ENCODE results near the gene MBOAT2. TPM values are rescaled to one million over a fixed set of nuclear protein-coding genes. Genes with fewer than 3 reads are reported as not detected.

Gene MBOAT2
- total and polyA plus RNA-seq, 2 experiments from 2014 or later = 87.4 to 103 TPM

DNA sequence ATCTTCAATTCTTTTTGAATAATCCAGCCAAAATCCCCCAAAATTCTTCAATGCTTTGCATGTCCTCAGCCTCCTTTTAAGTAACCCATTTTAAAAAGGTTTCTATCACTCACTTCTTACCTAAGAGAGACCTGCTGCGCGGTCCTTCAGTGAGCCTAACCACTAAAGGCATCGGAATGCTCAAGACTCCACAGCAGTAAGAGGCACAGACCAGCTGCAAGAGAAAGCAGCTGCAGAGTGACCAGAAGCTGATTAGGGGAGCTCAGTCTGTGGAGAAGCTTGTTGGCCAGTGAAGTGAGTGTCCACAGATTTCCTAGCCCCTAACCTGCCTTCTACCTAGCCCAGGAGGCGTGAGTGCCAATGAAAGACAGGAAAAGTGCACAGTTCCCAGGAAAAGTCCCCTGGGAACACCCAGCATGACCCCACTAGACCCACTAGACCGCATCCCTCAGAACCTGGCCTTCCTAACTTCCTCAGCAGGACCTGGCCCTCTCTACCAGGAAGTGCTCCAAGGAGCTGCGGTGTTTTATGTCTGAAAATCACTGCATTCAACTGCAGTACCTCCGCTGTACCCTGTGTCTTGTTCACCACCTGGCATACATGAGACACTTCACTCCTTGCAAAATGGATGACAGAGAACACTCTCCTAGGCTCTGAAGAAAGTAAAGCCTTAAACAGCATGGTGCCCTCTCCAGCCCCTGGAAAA, 10.1 kb downstream of the MBOAT2 start:
- Histone ChIP-seq H3K36me3 (ENCODE audit: low read depth) (no peaks in the 10 kb centered on the region), H3K9me3 (ENCODE audit: low read depth) (no peaks in the 10 kb centered on the region), H3K4me3 (no peak overlapping the region), H3K9ac (no peak overlapping the region), H3K27me3 (replicated peaks; ENCODE audit: insufficient read depth) (no peaks in the 10 kb centered on the region), H3F3A (ENCODE audit: insufficient read depth) (no peaks in the 10 kb centered on the region), H3K27ac (no peak overlapping the region), H3K4me1 (ENCODE audit: insufficient read depth) (peaks cover 17% of the 10 kb centered on the region; the same call in 1 of the 2 replicates), H3K9me2 (ENCODE audit: insufficient read depth) (no peaks in the 10 kb centered on the region), H3K4me2 (ENCODE audit: unreplicated experiment) (no peak overlapping the region), H2AFZ (no peak overlapping the region), H4K20me1 (ENCODE audit: insufficient read depth) (no peaks in the 10 kb centered on the region), H3K79me2 (ENCODE audit: insufficient read depth) (peaks cover 100% of the 10 kb centered on the region)
- in situ Hi-C loops (cut with MboI) = no loop called here
- 97 to 98% methylated on average over 7 of the region's 7 CpGs for WGBS, 2 experiments (ENCODE audit: low coverage in 1 of 2, low lambda C conversion rate in 2 of 2, missing lambda C conversion rate in 2 of 2)
- no peak for TF ChIP-seq EZH2phosphoT487 (IDR thresholded peaks at IDR 0.05; ENCODE audit: insufficient read depth, low read depth)
- TF ChIP-seq EZH2 (IDR thresholded peaks at IDR 0.05; ENCODE audit: insufficient read depth, poor library complexity, severe bottlenecking) = no peak
- DNase-seq = no peak

DNA sequence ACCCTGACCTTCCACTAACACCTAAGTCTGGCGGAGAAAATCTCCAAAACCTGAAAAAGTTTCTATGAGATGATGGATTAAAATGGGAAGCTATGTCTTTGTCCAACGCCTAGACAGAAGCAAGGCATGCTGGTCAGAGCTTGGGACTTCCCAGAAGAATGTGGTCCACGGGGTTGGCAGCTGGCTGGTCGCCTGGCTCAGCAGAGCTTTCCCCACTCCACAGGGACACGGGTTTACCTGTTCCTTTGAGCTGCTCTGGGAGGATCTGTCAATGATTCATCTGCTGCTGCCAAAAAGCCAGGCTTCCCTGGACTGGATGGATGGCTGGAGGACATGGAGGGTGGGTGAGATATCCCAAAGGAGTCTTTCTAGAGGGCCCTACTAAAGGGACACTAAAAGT, 10.8 kb downstream of the MBOAT2 start:
- H2AFZ ChIP-seq = no peak overlapping the region
- H3K4me1 ChIP-seq (ENCODE audit: insufficient read depth) = peaks cover 24% of the 10 kb centered on the region
- no peak for DNase-seq
- H3K27me3 ChIP-seq (replicated peaks; ENCODE audit: insufficient read depth) = no peaks in the 10 kb centered on the region
- TF ChIP-seq EZH2phosphoT487 (IDR thresholded peaks at IDR 0.05; ENCODE audit: insufficient read depth, low read depth) (no peak), EZH2 (IDR thresholded peaks at IDR 0.05; ENCODE audit: insufficient read depth, poor library complexity, severe bottlenecking) (no peak)
- in situ Hi-C loops (cut with MboI) = no loop called here
- H3K9me2 ChIP-seq (ENCODE audit: insufficient read depth) = no peaks in the 10 kb centered on the region
- no peak overlapping the region for H3K9ac ChIP-seq
- H3K9me3 ChIP-seq (ENCODE audit: low read depth) = no peaks in the 10 kb centered on the region
- 97 to 100% methylated on average over 5 of the region's 5 CpGs for WGBS, 2 experiments (ENCODE audit: low coverage in 1 of 2, low lambda C conversion rate in 2 of 2, missing lambda C conversion rate in 2 of 2)
- H4K20me1 ChIP-seq (ENCODE audit: insufficient read depth) = no peaks in the 10 kb centered on the region
- H3K27ac ChIP-seq = no peak overlapping the region
- H3K4me3 ChIP-seq = no peak overlapping the region
- no peaks in the 10 kb centered on the region for H3K36me3 ChIP-seq (ENCODE audit: low read depth)
- H3K79me2 ChIP-seq (ENCODE audit: insufficient read depth) = peaks cover 100% of the 10 kb centered on the region
- H3F3A ChIP-seq (ENCODE audit: insufficient read depth) = peaks cover 4% of the 10 kb centered on the region; the same call in 1 of the 2 replicates
- H3K4me2 ChIP-seq (ENCODE audit: unreplicated experiment) = no peak overlapping the region

DNA sequence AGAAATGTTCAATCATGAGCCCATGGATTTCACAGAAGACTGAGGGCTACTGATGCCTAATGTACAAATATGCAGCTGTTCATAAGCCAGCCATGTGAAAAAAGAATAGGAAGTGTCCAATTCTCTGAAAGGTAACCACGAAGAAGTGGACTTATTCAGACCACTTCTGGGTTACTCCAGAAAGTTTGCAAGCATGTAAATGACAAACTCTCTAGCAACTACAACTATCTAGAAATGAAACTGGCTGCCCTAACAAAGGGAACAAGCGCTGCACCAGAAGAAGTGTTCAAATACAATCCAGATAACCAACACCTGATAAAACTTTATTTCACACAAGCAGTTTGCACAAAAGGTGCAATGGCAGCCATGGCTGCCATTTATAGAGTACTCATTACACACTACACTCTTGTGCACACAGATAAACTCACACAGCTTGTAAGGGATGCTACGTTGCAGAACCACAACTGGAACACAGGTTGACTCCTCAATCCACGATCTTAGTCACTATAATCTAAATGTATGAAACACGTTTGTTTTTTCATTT, 13.9 kb downstream of the MBOAT2 start:
- Histone ChIP-seq H3K79me2 (ENCODE audit: insufficient read depth) (peaks cover 97% of the 10 kb centered on the region), H3K9me3 (ENCODE audit: low read depth) (no peaks in the 10 kb centered on the region), H3K9me2 (ENCODE audit: insufficient read depth) (no peaks in the 10 kb centered on the region), H3K4me2 (ENCODE audit: unreplicated experiment) (no peak overlapping the region), H3K4me1 (ENCODE audit: insufficient read depth) (peaks cover 55% of the 10 kb centered on the region), H3K27me3 (replicated peaks; ENCODE audit: insufficient read depth) (no peaks in the 10 kb centered on the region), H3K27ac (no peak overlapping the region), H2AFZ (no peak overlapping the region), H3F3A (ENCODE audit: insufficient read depth) (peaks cover 32% of the 10 kb centered on the region), H4K20me1 (ENCODE audit: insufficient read depth) (no peaks in the 10 kb centered on the region), H3K36me3 (ENCODE audit: low read depth) (no peaks in the 10 kb centered on the region), H3K9ac (no peak overlapping the region), H3K4me3 (no peak overlapping the region)
- TF ChIP-seq EZH2phosphoT487 (IDR thresholded peaks at IDR 0.05; ENCODE audit: insufficient read depth, low read depth) = no peak
- 98 to 99% methylated on average over 5 of the region's 5 CpGs for WGBS, 2 experiments (ENCODE audit: low coverage in 1 of 2, low lambda C conversion rate in 2 of 2, missing lambda C conversion rate in 2 of 2)
- in situ Hi-C loops (cut with MboI) = no loop called here
- no peak for DNase-seq

DNA sequence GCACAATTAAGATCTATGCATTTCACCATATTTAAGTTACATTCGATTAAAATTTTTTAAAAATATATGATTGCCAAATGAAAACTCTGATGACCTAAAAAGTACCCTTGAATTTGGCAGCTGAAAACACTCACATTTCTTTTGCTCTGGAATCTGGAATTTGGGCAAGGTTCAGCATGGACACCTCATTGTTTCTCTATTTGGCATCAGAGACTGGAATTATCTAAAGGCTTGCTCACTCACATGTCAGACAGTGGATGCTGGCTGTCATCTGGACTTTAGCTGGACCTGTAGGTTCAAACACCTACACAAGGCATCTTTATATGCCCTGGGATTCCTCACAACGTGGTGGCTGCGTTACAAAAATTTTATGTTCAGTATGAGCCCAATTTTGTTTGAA, 16.1 kb downstream of the MBOAT2 start:
- Histone ChIP-seq H3K36me3 (ENCODE audit: low read depth) (no peaks in the 10 kb centered on the region), H3K27me3 (replicated peaks; ENCODE audit: insufficient read depth) (no peaks in the 10 kb centered on the region), H4K20me1 (ENCODE audit: insufficient read depth) (no peaks in the 10 kb centered on the region), H3K9me2 (ENCODE audit: insufficient read depth) (no peaks in the 10 kb centered on the region), H3K27ac (peak overlapping the region; percentile 66), H2AFZ (no peak overlapping the region), H3K4me1 (ENCODE audit: insufficient read depth) (peaks cover 71% of the 10 kb centered on the region), H3K9me3 (ENCODE audit: low read depth) (no peaks in the 10 kb centered on the region), H3K4me2 (ENCODE audit: unreplicated experiment) (peak overlapping the region; percentile 63), H3K9ac (no peak overlapping the region), H3K4me3 (peak overlapping the region; percentile 12; the same call in 1 of the 2 replicates), H3F3A (ENCODE audit: insufficient read depth) (peaks cover 44% of the 10 kb centered on the region), H3K79me2 (ENCODE audit: insufficient read depth) (peaks cover 97% of the 10 kb centered on the region)
- TF ChIP-seq EZH2 (IDR thresholded peaks at IDR 0.05; ENCODE audit: insufficient read depth, poor library complexity, severe bottlenecking) (no peak), EZH2phosphoT487 (IDR thresholded peaks at IDR 0.05; ENCODE audit: insufficient read depth, low read depth) (no peak)
- peak; percentile 82 for DNase-seq
- whole genome bisulfite sequencing, 2 experiments (ENCODE audit: low coverage in 1 of 2, low lambda C conversion rate in 2 of 2, missing lambda C conversion rate in 2 of 2) = 46 to 53% methylated on average over 3 of the region's 3 CpGs
- in situ Hi-C loops (cut with MboI) = no loop called here
